Measurements from ENCODE around the gene FAM200B.

The FAM200B gene

GRCh38 chr4:15682242-15683142, 865 bp downstream of the FAM200B start:
- H3K27me3 ChIP-seq (ENCODE audit: low read depth, low read length), result no peaks in the 10 kb centered on the region
- peaks cover 15% of the 10 kb centered on the region for H3K36me3 ChIP-seq (replicated peaks; ENCODE audit: low read depth, low read length)
- H3K4me3 ChIP-seq (ENCODE audit: low read length), result peak overlapping the region; percentile 98
- peak overlapping the region; percentile 98 for H3K9ac ChIP-seq (ENCODE audit: low read length)
- H3K4me1 ChIP-seq (ENCODE audit: low read length), result peaks cover 13% of the 10 kb centered on the region
- no peak for TF ChIP-seq CTCF (IDR thresholded peaks at IDR 0.05; ENCODE audit: low read depth, low read length)
- no peak for TF ChIP-seq EZH2phosphoT487 (IDR thresholded peaks at IDR 0.05; ENCODE audit: low read depth)
- H3K4me2 ChIP-seq (ENCODE audit: low read length), result peak overlapping the region; percentile 65
- peak overlapping the region; percentile 100 for H2AFZ ChIP-seq (ENCODE audit: low read depth, low read length)
- H3K9me3 ChIP-seq (ENCODE audit: insufficient read depth, low read length), result no peaks in the 10 kb centered on the region
- H3K79me2 ChIP-seq (ENCODE audit: low read length), result peaks cover 27% of the 10 kb centered on the region
- no peak overlapping the region for H3K27ac ChIP-seq (ENCODE audit: low read length)
- no peaks in the 10 kb centered on the region for H4K20me1 ChIP-seq (ENCODE audit: insufficient read depth, low read length)

GRCh38 chr4:15683143-15683495, 1.5 kb downstream of the FAM200B start:
- Histone ChIP-seq H3K79me2 (ENCODE audit: low read length) (peaks cover 23% of the 10 kb centered on the region), H3K27me3 (ENCODE audit: low read depth, low read length) (no peaks in the 10 kb centered on the region), H3K9ac (ENCODE audit: low read length) (no peak overlapping the region), H4K20me1 (ENCODE audit: insufficient read depth, low read length) (no peaks in the 10 kb centered on the region), H3K4me3 (ENCODE audit: low read length) (no peak overlapping the region), H3K9me3 (ENCODE audit: insufficient read depth, low read length) (no peaks in the 10 kb centered on the region), H3K36me3 (replicated peaks; ENCODE audit: low read depth, low read length) (peaks cover 16% of the 10 kb centered on the region), H3K27ac (ENCODE audit: low read length) (no peak overlapping the region), H3K4me1 (ENCODE audit: low read length) (peaks cover 13% of the 10 kb centered on the region), H3K4me2 (ENCODE audit: low read length) (peak overlapping the region; percentile 65; the same call in 1 of the 2 replicates), H2AFZ (ENCODE audit: low read depth, low read length) (no peak overlapping the region)
- TF ChIP-seq CTCF (IDR thresholded peaks at IDR 0.05; ENCODE audit: low read depth, low read length), result no peak
- TF ChIP-seq EZH2phosphoT487 (IDR thresholded peaks at IDR 0.05; ENCODE audit: low read depth), result no peak

GRCh38 chr4:15684498-15684897, 2.9 kb downstream of the FAM200B start:
- Histone ChIP-seq H3K79me2 (ENCODE audit: low read length) (peaks cover 20% of the 10 kb centered on the region), H3K4me1 (ENCODE audit: low read length) (peaks cover 13% of the 10 kb centered on the region), H3K4me2 (ENCODE audit: low read length) (no peak overlapping the region)

More at GRCh38 chr4:15684498-15684897, 2.9 kb downstream of the FAM200B start:
- H3K27me3 ChIP-seq (ENCODE audit: low read depth, low read length), result no peaks in the 10 kb centered on the region
- peaks cover 16% of the 10 kb centered on the region for H3K36me3 ChIP-seq (replicated peaks; ENCODE audit: low read depth, low read length)
- no peaks in the 10 kb centered on the region for H4K20me1 ChIP-seq (ENCODE audit: insufficient read depth, low read length)
- TF ChIP-seq EZH2phosphoT487 (IDR thresholded peaks at IDR 0.05; ENCODE audit: low read depth) (no peak), CTCF (IDR thresholded peaks at IDR 0.05; ENCODE audit: low read depth, low read length) (no peak)
- H3K27ac ChIP-seq (ENCODE audit: low read length), result no peak overlapping the region
- no peaks in the 10 kb centered on the region for H3K9me3 ChIP-seq (ENCODE audit: insufficient read depth, low read length)
- H3K9ac ChIP-seq (ENCODE audit: low read length), result no peak overlapping the region
- H2AFZ ChIP-seq (ENCODE audit: low read depth, low read length), result no peak overlapping the region
- H3K4me3 ChIP-seq (ENCODE audit: low read length), result no peak overlapping the region

All from OCI-LY3 (cell line).